Peyer's patch (tissue), 4 donors: Measurements from ENCODE around the gene TCEANC2.

Experiments used
- CTCF ChIP-seq, 6 experiments: fragments of 450-650 bp in 4 of 6; fragments of 200-600 bp in 2 of 6; sonication (generic) in 1 of 6; IDR thresholded peaks; one replicate each; pipeline ENCODE4 v1.5.1; 2017 to 2019; ENCODE audit warnings: antibody characterized with exemption in 6 of 6, mild to moderate bottlenecking in 3 of 6, moderate library complexity in 1 of 6
- POLR2A ChIP-seq, 2 donors: fragments of 450-650 bp; IDR thresholded peaks; one replicate each; pipeline ENCODE4 v1.5.1; 2017; ENCODE audit warnings: antibody characterized with exemption in 2 of 2, mild to moderate bottlenecking in 2 of 2, moderate library complexity in 2 of 2

GRCh38 chr1:54108156-54108555 lies 54.7 kb downstream of the TCEANC2 start:
- TF ChIP-seq POLR2A (IDR thresholded peaks at IDR 0.05) (no peak), CTCF (IDR thresholded peaks at IDR 0.05) (no peak)
